ENCODE results near the gene RAVER1.

DNA sequence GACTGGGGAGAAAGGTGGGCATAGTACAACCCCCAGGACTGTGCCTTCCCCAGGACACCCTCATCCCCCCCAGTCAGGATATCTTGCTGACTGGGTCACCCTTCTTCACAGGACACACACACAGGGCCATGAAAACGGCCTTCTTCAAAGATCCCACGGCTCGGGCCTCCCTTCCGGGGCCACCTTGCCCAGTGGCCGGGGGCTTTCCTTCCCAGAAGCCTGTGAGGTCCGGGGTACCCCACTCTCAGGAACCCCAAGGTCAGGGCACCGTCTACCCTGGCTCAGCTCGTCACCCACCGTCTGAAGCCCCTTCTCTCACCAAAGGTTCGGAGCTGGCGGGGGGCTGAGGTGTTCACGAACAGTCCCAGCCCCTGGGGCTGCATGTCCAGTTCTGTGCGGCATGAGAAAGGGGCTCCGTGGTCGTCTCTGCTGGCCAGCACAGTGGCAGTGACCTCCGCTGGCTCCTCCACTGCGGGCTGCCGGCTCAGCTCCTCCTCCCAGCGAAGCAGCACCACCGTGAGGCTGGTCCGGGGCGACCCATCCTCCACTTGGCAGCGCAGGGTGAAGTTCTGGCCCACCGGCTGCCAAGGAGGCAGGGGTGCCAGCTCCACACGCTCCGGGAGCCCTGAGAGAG is 2.1 kb upstream of the RAVER1 start:
- TF ChIP-seq GATA3 (IDR thresholded peaks at IDR 0.05; ENCODE audit: low read depth, low read length) (no peak), GATA2 (IDR thresholded peaks at IDR 0.05; ENCODE audit: low read depth, low read length) (no peak)
